ENCODE data around the gene NPLOC4. TPM values are rescaled to one million over a fixed set of nuclear protein-coding genes. Genes with fewer than 3 reads are reported as not detected.

The NPLOC4 gene
- polyA plus RNA-seq, 1 experiment = 108 TPM

- Histone ChIP-seq H3K36me3 (ENCODE audit: control insufficient read depth, insufficient read depth, low read length) (peaks cover 37% of the 10 kb centered on the region), H3K27me3 (ENCODE audit: control insufficient read depth, insufficient read depth, low read length) (no peaks in the 10 kb centered on the region), H3K4me3 (ENCODE audit: low read depth, low read length) (peak within 1 kb of the TSS; percentile 95)
- ChIA-PET CTCF (interaction anchor here (0.6 to 1.5 kb wide), 5 partner anchors 10 to 183 kb away, joined by 3 to 4 read pairs (median 3); partner anchors contain the start of gene MRPL12), POLR2A (no interaction called here)
- TF ChIP-seq CTCF (IDR thresholded peaks at IDR 0.05; ENCODE audit: insufficient read depth, low read depth, low read length) = no peak
- DNase-seq (ENCODE audit: low read depth) = peak; percentile 92
Observed at GRCh38 chr17:81683584-81684441, 46.9 kb upstream of the NPLOC4 start, which contains the start of the genes ARL16 and HGS. TSS of gene ARL16 (minus strand) at chr17:81683797. CDS start at chr17:81683753, 44 bp downstream. TSS of gene HGS (plus strand) at chr17:81684011. CDS start at chr17:81684067, 56 bp downstream.

GRCh38 chr17:81683208-81683583 lies 46.3 kb upstream of the NPLOC4 start:
- peak overlapping the region; percentile 95 for H3K4me3 ChIP-seq (ENCODE audit: low read depth, low read length)
- DNase-seq (ENCODE audit: low read depth) = no peak
- ChIA-PET CTCF (interaction anchor here (0.6 to 1.5 kb wide), 5 partner anchors 11 to 183 kb away, joined by 3 to 4 read pairs (median 3); partner anchors contain the start of gene MRPL12), POLR2A (interaction anchor here (0.6 kb wide), 1 partner anchor 24 kb away, joined by 3 read pairs; no protein-coding TSS in a partner anchor)
- no peak for TF ChIP-seq CTCF (IDR thresholded peaks at IDR 0.05; ENCODE audit: insufficient read depth, low read depth, low read length)
- no peaks in the 10 kb centered on the region for H3K27me3 ChIP-seq (ENCODE audit: control insufficient read depth, insufficient read depth, low read length)
- H3K36me3 ChIP-seq (ENCODE audit: control insufficient read depth, insufficient read depth, low read length) = peaks cover 31% of the 10 kb centered on the region

GRCh38 chr17:81682565-81683207 lies 45.8 kb upstream of the NPLOC4 start:
- DNase-seq (ENCODE audit: low read depth) = no peak
- H3K4me3 ChIP-seq (ENCODE audit: low read depth, low read length) = peak overlapping the region; percentile 95
- TF ChIP-seq CTCF (IDR thresholded peaks at IDR 0.05; ENCODE audit: insufficient read depth, low read depth, low read length) = no peak
- no peaks in the 10 kb centered on the region for H3K27me3 ChIP-seq (ENCODE audit: control insufficient read depth, insufficient read depth, low read length)
- CTCF ChIA-PET = interaction anchor here (1.3 to 1.5 kb wide), 4 partner anchors 10 to 81 kb away, joined by 3 to 4 read pairs (median 4); partner anchors contain the start of genes MRPL12 and SLC25A10
- peaks cover 28% of the 10 kb centered on the region for H3K36me3 ChIP-seq (ENCODE audit: control insufficient read depth, insufficient read depth, low read length)
- POLR2A ChIA-PET = interaction anchor here (0.6 kb wide), 1 partner anchor 24 kb away, joined by 3 read pairs; no protein-coding TSS in a partner anchor

GRCh38 chr17:81681672-81682071 lies 44.8 kb upstream of the NPLOC4 start:
- H3K36me3 ChIP-seq (ENCODE audit: control insufficient read depth, insufficient read depth, low read length) = peaks cover 17% of the 10 kb centered on the region
- POLR2A ChIA-PET = no interaction called here
- CTCF ChIA-PET = interaction anchor here (1.3 kb wide), 1 partner anchor 30 kb away, joined by 4 read pairs; the partner anchor contains the start of gene SLC25A10

More at GRCh38 chr17:81681672-81682071, 44.8 kb upstream of the NPLOC4 start:
- H3K4me3 ChIP-seq (ENCODE audit: low read depth, low read length) = no peak overlapping the region
- H3K27me3 ChIP-seq (ENCODE audit: control insufficient read depth, insufficient read depth, low read length) = no peaks in the 10 kb centered on the region
- no peak for TF ChIP-seq CTCF (IDR thresholded peaks at IDR 0.05; ENCODE audit: insufficient read depth, low read depth, low read length)
- no peak for DNase-seq (ENCODE audit: low read depth)
